Small intestine (tissue), 7 donors: ENCODE data around the gene ANAPC5. TPM values are rescaled to one million over a fixed set of nuclear protein-coding genes. Genes with fewer than 3 reads are reported as not detected.

ENCODE experiments used
- DNase-seq, 2 donors: peaks; one replicate each; pipeline versions ENCODE4 v3.0.0 to v3.0.0-alpha.2; 2013
- FAIRE-seq: peaks from 2 replicates; lab custom pipeline; 2012; peaks lifted over from hg19 to GRCh38; lab: Jason Lieb, UNC
- H3K27ac ChIP-seq, 3 donors: one replicate each; pipeline ENCODE4 v1.5.1; 2013; ENCODE audit warnings: low read length in 2 of 3, mild to moderate bottlenecking in 2 of 3, control low read depth in 1 of 3, inconsistent platforms in 1 of 3, low read depth in 1 of 3, moderate library complexity in 1 of 3
- H3K27me3 ChIP-seq, 3 donors: one replicate each; pipeline ENCODE4 v1.6.1; 2013; ENCODE audit warnings: low read length in 3 of 3, inconsistent platforms in 1 of 3; ENCODE audit not compliant: control insufficient read depth in 3 of 3, insufficient read depth in 3 of 3
- H3K36me3 ChIP-seq, 3 donors: one replicate each; pipeline ENCODE4 v1.6.1; 2013; ENCODE audit warnings: low read length in 3 of 3, inconsistent platforms in 1 of 3, low read depth in 1 of 3, mild to moderate bottlenecking in 1 of 3, moderate library complexity in 1 of 3; ENCODE audit not compliant: control insufficient read depth in 3 of 3, insufficient read depth in 2 of 3
- H3K4me1 ChIP-seq, 3 donors: one replicate each; pipeline ENCODE4 v1.6.1; 2013; ENCODE audit warnings: low read length in 2 of 3, inconsistent platforms in 1 of 3, low read depth in 1 of 3, mild to moderate bottlenecking in 1 of 3, moderate library complexity in 1 of 3; ENCODE audit not compliant: control insufficient read depth in 3 of 3, insufficient read depth in 2 of 3
- H3K4me3 ChIP-seq, 3 donors: one replicate each; pipeline ENCODE4 v1.5.1; 2013; ENCODE audit warnings: low read length in 3 of 3, control low read depth in 1 of 3, inconsistent platforms in 1 of 3, low read depth in 1 of 3, mild to moderate bottlenecking in 1 of 3, moderate library complexity in 1 of 3
- H3K9me3 ChIP-seq, 2 donors: one replicate each; pipeline ENCODE4 v1.6.1; 2013; ENCODE audit warnings: low read depth in 1 of 2, low read length in 1 of 2; ENCODE audit not compliant: control insufficient read depth in 2 of 2, insufficient read depth in 1 of 2
- WGBS, 3 donors: extraction: QIAGEN DNeasy Blood & Tissue Kit; methylation state at CpG; one replicate each; pipeline ENCODE4 v1.1.7; 2013; 5-methylcytosine and 5-hydroxymethylcytosine counted together
- polyA plus RNA-seq, 4 donors: library from polyadenylated mRNA; stranded (reverse) in 3 of 4; unstranded in 1 of 4; fragments of 200-250 nt in 3 of 4; fragments of 120-200 nt in 1 of 4; gene quantifications; one replicate each; pipeline versions ENCODE4 v1.2.1 to v1.2.3, GENCODE V29; 2013
- donor health status: healthy with polysubstance abuse.
- donor health status: control.
- donor health status: control.
- donor health status: Bipolar disorder and iron deficiency.
- donor health status: healthy.

ANAPC5 gene
- polyA plus RNA-seq, 4 donors, result 65.4 to 135 (median 79.4) TPM

DNA sequence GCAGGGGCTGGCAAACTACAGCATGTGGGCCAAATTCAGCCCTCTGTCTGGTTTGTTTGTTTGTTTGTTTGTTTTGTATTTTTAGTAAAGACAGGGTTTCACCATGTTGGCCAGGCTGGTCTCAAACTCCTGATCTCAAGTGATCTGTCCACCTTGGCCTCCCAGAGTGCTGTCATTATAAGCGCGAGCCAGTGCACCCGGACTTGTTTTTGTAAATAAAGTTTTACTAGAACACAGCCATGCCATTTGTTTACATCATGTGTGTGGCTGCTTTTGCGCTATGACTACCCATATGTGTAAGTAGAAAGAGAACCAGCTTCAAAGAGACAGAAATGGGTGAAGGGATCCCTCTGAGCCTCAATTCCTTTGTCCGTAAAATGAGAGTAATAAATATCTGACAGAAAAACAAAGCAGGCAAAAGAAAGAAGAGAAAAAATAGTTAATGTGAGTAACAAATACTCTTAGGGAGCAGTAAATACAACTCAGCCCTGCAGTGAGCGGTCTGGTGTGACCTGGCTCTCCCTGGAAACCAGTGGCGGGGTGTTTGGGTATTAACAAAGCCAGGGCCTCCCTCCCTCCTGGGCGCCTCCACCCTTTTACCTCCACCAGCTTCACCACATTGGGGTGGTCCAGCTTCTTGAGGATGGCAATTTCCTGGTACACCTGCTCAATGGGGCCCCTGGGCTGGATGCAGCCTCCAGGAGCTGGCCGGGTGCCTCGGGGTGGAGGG is 88.8 kb downstream of the ANAPC5 start:
- Histone ChIP-seq H3K4me1 (no peaks in the 10 kb centered on the region), H3K27ac (no peak overlapping the region), H3K36me3 (peaks cover 12 to 87% (median 16%) of the 10 kb centered on the region in 3 donors), H3K27me3 (no peaks in the 10 kb centered on the region), H3K9me3 (no peaks in the 10 kb centered on the region), H3K4me3 (no peak overlapping the region)
- no peak for FAIRE-seq
- DNase-seq, result no peak
- 94 to 97% (median 95%) methylated on average over 10 of the region's 10 CpGs for WGBS, 3 donors

DNA sequence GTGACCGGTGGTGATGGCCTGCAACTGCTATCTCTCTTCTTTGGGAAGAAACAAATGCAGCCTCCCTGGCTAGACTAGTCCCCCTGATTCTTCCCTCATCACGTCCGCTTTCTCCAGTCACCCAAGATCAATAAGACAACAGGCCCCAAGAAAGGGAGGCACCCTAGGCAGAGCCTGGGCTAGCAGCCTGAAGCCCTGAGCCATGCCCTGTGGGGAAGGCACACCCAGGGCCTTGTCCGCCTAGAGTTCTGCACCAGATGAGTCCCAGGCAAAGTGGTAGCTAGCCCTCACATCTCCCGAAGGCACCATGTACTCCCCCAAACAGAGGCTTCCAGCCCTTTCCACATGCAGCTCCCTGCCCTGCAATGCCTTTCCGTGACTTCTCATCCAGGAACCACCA is 90.8 kb downstream of the ANAPC5 start:
- Histone ChIP-seq H3K4me1 (no peaks in the 10 kb centered on the region), H3K27me3 (no peaks in the 10 kb centered on the region), H3K4me3 (no peak overlapping the region), H3K36me3 (peaks cover 15 to 78% (median 16%) of the 10 kb centered on the region in 3 donors), H3K27ac (no peak overlapping the region), H3K9me3 (no peaks in the 10 kb centered on the region)
- no peak for FAIRE-seq
- 95 to 96% (median 95%) methylated on average over 6 of the region's 6 CpGs for WGBS, 3 donors
- DNase-seq, result no peak

DNA sequence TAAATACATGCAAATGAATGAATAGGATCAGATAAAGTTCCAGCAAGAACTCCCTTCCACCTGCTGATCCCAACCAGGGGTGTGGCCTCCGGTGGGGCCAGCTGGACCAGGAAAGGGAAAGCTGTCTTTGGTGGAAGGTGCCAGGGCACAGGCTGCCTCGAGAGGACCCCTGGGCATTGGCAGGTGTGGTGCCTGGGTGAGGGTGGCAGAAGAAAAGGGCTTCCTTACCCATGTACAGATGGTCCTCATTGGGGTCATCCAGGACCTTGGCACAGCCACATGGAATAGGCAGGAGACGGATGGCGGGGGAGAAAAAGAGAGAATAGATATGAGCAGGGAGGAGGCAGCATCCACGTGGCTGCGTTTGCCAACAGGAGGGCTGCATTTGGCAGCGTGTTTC is 92.1 kb downstream of the ANAPC5 start:
- 84 to 90% (median 86%) methylated on average over 7 of the region's 7 CpGs for WGBS, 3 donors
- no peak overlapping the region for H3K4me3 ChIP-seq
- no peak overlapping the region for H3K27ac ChIP-seq
- H3K4me1 ChIP-seq, result no peaks in the 10 kb centered on the region
- DNase-seq (no peak), FAIRE-seq (no peak)
- no peaks in the 10 kb centered on the region for H3K27me3 ChIP-seq
- no peaks in the 10 kb centered on the region for H3K9me3 ChIP-seq
- H3K36me3 ChIP-seq, result peaks cover 13 to 75% (median 15%) of the 10 kb centered on the region in 3 donors

DNA sequence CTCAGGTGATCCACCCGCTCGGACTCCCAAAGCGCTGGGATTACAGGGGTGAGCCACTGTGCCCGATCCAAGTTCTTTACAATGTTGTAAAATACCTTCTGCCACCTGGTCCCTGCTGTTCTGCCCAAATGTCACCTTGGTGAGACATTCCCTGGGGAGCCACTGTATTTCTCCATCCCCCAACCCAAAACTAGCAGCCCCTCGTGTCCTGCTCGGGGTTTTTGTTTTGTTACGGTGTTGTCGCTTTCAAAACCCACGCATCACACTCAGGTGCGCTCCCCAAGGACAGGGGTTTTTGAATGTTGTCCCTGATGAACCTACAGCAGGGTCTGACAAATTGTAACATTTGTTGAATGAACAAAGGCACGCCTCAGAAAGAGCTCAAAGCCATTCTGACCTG is 93.1 kb downstream of the ANAPC5 start:
- Histone ChIP-seq H3K9me3 (no peaks in the 10 kb centered on the region), H3K27me3 (no peaks in the 10 kb centered on the region), H3K4me3 (no peak overlapping the region), H3K36me3 (peaks cover 15 to 75% (median 16%) of the 10 kb centered on the region in 3 donors), H3K4me1 (no peaks in the 10 kb centered on the region), H3K27ac (no peak overlapping the region)
- FAIRE-seq, result no peak
- DNase-seq, result no peak
- 95 to 97% (median 97%) methylated on average over 11 of the region's 11 CpGs for WGBS, 3 donors

Other genes with a start within 250 kb of the ANAPC5 start
- under 1 TPM in 3 of 4 donors, not detected in 1; 0.27 to 0.66 (median 0.62) TPM for gene P2RX7, start 219.5 kb downstream of the ANAPC5 start, polyA plus RNA-seq
- gene P2RX4, start 142.3 kb downstream of the ANAPC5 start, polyA plus RNA-seq, result 100 to 1,000 TPM in 1 of 4 donors, 10 to 100 TPM in 3; 17.5 to 129 (median 43.5) TPM
- 10 to 100 TPM; 25.4 to 46.5 (median 39.5) TPM for gene CAMKK2, start 55.7 kb downstream of the ANAPC5 start, polyA plus RNA-seq
- 10 to 100 TPM; 29.7 to 39.0 (median 31.8) TPM for gene RNF34, start 47.7 kb upstream of the ANAPC5 start, polyA plus RNA-seq
- 10 to 100 TPM in 2 of 4 donors, 1 to 10 TPM in 2; 7.6 to 16.0 (median 11.8) TPM for gene KDM2B, start 228.6 kb upstream of the ANAPC5 start, polyA plus RNA-seq